Left ventricle myocardium inferior (tissue), 1 donor: ENCODE measurements around the gene REG3A. TPM values are rescaled to one million over a fixed set of nuclear protein-coding genes. Genes with fewer than 3 reads are reported as not detected.

ENCODE experiments used
- total RNA-seq: library from RNA; stranded (reverse); fragmentation: NEBNext Ultra II Directional; extraction: Animal tissue kit (Norgen Biotek cat#: 25700); gene quantifications from one replicate; pipeline ENCODE4 v1.2.1, GENCODE V29; 2021
- donor health status: DM: no; HTN: yes; CAD: no; lungs with severe emphysema.

The REG3A gene
- total RNA-seq, 1 donor from 2014 or later, result not detected

Other genes starting within 250 kb of the REG3A start
- not detected for gene REG3G, start 134.1 kb downstream of the REG3A start, total RNA-seq
- gene REG1B, start 71.8 kb downstream of the REG3A start, total RNA-seq, result not detected
- gene REG1A, start 39.3 kb downstream of the REG3A start, total RNA-seq, result not detected